Stimulated activated naive CD8-positive, alpha-beta T cell treated with anti-CD3 and anti-CD28 coated beads, Interleukin-15, Interleukin-2, amounts not matched to agents 100 ng/mL and 50 ng/mL, for 24 hours (primary cell): Measurements from ENCODE around the gene FCGBP.

ENCODE experiments used
- H3K27ac Mint-ChIP-seq: one replicate; pipeline ENCODE4 v1.8.0; 2021; ENCODE audit warnings: mild to moderate bottlenecking, mixed read lengths
- H3K27me3 Mint-ChIP-seq: one replicate; pipeline ENCODE4 v1.8.0; 2021; ENCODE audit warnings: mixed read lengths
- H3K36me3 Mint-ChIP-seq: one replicate; pipeline ENCODE4 v1.8.0; 2021; ENCODE audit warnings: low read depth, mixed read lengths
- H3K4me1 Mint-ChIP-seq: one replicate; pipeline ENCODE4 v1.8.0; 2021; ENCODE audit warnings: low read depth, mixed read lengths
- H3K4me3 Mint-ChIP-seq: one replicate; pipeline ENCODE4 v1.8.0; 2021; ENCODE audit warnings: mild to moderate bottlenecking, mixed read lengths
- H3K9me3 Mint-ChIP-seq: one replicate; pipeline ENCODE4 v1.8.0; 2021; ENCODE audit warnings: mixed read lengths

Gene FCGBP

DNA sequence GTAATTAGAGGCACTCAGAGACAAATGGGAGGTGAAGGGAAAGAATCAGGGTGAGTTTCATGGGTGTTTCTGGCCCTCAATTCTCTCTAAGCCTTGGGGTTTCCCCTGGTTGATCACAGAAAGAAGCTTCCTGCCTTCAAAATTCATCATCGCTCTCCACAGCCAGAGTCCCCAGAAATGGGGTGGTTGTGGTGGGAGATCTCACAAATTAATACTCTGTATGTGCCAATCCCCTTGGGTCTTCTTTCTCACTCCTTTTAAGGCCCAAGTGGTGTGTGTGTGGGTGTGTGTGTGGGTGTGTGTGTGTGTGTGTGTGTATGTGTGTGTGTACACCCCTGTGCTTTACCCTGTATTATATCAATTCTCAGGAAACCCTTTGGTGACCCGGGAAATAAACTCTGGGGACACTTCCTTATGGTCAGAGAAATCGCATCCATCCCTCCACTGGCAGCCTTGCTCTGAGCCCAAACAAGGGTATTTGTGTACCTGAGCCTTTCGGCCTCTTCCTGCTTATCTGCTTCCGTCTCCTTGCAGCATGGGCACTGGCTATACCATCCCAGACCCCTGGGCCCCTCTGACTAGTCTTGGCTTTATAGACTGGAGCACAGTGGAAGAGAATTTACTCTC, 2.8 kb upstream of the FCGBP start:
- H3K4me3 Mint-ChIP-seq: peak overlapping the region; percentile 27
- H3K9me3 Mint-ChIP-seq: peaks cover 7% of the 10 kb centered on the region
- peak overlapping the region; percentile 59 for H3K27ac Mint-ChIP-seq
- H3K4me1 Mint-ChIP-seq: peaks cover 75% of the 10 kb centered on the region
- peaks cover 18% of the 10 kb centered on the region for H3K36me3 Mint-ChIP-seq
- H3K27me3 Mint-ChIP-seq: no peaks in the 10 kb centered on the region

DNA sequence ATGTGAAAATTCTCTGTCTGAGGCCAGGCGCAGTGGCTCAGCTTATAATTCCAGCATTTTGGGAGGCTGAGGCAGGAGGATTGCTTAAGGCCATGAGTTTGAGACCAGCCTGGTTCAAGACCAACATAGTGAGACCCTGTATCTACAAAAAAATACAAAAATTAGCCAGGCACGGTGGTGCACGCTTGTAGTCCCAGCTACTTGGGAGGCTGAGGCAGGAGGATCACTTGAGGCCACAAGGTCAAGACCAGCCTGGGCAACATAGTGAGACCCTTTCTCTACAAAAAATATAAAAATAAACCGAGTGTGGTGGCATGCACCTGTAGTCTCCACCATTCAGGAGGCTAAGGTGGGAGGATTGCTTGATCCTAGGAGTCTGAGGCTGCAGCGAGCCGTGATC, 2.2 kb upstream of the FCGBP start:
- Mint-ChIP-seq H3K27ac (peak overlapping the region; percentile 87), H3K27me3 (no peaks in the 10 kb centered on the region), H3K36me3 (peaks cover 18% of the 10 kb centered on the region), H3K9me3 (peaks cover 7% of the 10 kb centered on the region), H3K4me1 (peaks cover 69% of the 10 kb centered on the region), H3K4me3 (peak overlapping the region; percentile 27)

DNA sequence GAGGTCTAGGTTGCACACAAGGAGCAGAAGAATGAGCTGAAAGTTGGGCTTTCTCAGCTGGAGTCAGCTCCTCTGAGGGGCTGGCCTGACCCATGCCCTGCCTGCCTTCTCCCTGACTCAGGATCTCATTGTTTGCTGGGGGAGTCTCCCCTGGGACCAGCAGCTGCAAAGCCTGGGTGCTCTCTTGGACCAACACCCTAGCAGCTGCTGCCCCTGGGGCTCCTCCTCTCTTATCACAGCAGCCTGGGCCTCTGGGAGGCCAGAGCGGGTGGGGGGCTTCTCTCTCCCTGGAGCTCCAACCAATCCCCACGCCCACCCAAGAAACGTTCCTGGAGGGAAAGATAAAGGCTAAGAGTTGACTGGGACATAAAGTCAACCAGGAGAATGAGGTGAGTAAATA, 1.6 kb upstream of the FCGBP start:
- H3K4me3 Mint-ChIP-seq: peak overlapping the region; percentile 20
- H3K27ac Mint-ChIP-seq: peak overlapping the region; percentile 87
- H3K27me3 Mint-ChIP-seq: no peaks in the 10 kb centered on the region
- peaks cover 16% of the 10 kb centered on the region for H3K36me3 Mint-ChIP-seq
- H3K9me3 Mint-ChIP-seq: peaks cover 7% of the 10 kb centered on the region
- peaks cover 63% of the 10 kb centered on the region for H3K4me1 Mint-ChIP-seq

DNA sequence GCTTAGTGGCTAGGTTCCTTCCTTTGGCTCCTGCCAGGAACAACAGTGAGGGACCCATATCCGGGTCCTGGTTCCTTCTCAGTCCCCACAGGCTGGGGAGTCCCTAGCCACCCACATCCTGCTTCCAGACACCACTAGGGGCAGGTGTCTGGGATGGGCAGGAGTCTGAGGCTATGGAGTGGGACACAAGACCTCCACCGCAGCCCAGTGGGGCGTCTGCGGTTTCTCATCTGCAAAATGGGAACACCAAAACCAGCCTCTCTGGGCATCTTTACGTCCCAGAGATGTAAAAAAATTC, 879 bp upstream of the FCGBP start:
- Mint-ChIP-seq H3K4me1 (peaks cover 56% of the 10 kb centered on the region), H3K4me3 (no peak overlapping the region), H3K27me3 (no peaks in the 10 kb centered on the region), H3K9me3 (peaks cover 4% of the 10 kb centered on the region), H3K36me3 (peaks cover 9% of the 10 kb centered on the region), H3K27ac (peak overlapping the region; percentile 87)

DNA sequence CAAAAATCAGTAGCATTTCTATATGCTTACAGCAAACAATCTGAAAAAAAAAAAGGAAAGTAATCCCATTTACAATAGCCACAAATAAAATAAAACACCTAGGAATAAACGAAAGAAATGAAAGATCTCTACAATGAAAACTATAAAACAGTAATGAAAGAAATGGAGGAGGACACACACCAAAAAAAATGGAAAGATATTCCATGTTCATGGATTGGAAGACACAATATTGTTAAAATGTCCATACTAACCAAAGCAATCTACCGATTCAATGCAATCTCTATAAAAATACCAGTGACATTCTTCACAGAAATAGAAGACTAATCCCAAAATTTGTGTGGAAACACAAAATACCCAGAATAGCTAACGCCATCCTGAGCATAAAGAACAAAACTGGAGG, 4.7 kb downstream of the FCGBP start:
- H3K9me3 Mint-ChIP-seq: no peaks in the 10 kb centered on the region
- H3K36me3 Mint-ChIP-seq: no peaks in the 10 kb centered on the region
- H3K4me3 Mint-ChIP-seq: no peak overlapping the region
- peaks cover 23% of the 10 kb centered on the region for H3K4me1 Mint-ChIP-seq
- no peak overlapping the region for H3K27ac Mint-ChIP-seq
- H3K27me3 Mint-ChIP-seq: no peaks in the 10 kb centered on the region

DNA sequence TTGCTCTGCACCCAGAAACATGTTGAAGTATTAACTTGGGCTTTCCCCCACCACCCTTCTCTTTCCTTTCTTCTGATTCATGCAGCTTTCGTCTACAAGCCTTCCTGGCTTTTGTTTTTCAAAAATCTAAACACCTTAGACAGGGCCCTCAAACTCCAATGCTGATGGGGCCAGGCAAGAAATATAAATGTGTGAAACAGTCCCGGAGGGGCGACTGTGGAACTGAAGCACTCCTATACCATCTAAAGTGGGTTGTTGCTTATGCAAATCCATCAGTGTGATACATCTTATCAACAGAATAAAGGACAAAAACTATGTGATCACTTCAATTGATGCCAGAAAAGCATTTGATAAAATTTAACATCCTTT, 6.1 kb downstream of the FCGBP start:
- no peaks in the 10 kb centered on the region for H3K9me3 Mint-ChIP-seq
- H3K36me3 Mint-ChIP-seq: no peaks in the 10 kb centered on the region
- H3K27me3 Mint-ChIP-seq: no peaks in the 10 kb centered on the region
- no peak overlapping the region for H3K4me3 Mint-ChIP-seq
- peaks cover 13% of the 10 kb centered on the region for H3K4me1 Mint-ChIP-seq
- H3K27ac Mint-ChIP-seq: no peak overlapping the region

DNA sequence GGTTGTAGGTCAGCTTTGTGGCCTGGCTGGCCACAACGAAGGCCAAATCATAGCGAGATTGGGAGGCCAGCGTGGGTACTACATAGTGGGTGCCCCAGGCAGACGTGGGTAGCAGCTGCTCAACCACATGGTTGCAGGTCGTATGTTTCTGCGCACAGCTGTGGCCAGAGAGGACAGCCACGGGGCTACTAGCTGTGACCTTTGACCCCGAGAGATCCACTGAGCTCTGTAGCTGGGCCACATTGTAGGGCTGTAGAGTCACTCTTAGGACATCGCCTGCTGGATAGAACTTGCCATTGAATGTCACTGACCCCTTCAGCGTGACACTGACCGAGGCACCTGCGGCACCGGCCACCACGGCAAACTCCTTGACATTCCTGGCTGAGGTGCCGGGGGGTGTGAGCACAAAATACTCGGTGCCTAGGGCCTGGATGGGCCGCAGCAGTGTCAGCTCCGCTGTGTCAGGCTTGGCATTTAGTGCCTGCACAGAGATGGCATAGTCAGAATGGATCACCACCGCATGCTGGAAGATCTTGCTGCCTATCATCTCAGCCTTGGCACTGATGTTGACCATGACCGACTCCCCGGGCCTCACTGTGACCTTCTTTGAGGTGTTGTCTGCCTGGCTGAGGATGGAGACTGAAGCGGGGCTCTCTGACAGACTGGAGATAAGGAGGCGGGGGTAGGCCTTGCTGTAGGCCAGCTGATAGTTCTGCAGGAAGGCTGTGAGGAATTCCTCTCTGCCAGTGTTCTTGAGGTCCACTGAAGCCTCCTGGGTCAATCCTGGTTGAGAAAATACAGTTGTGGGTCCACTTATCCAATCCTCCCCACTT, 6.7 kb downstream of the FCGBP start:
- H3K4me3 Mint-ChIP-seq: no peak overlapping the region
- H3K27me3 Mint-ChIP-seq: no peaks in the 10 kb centered on the region
- no peaks in the 10 kb centered on the region for H3K9me3 Mint-ChIP-seq
- no peaks in the 10 kb centered on the region for H3K36me3 Mint-ChIP-seq
- H3K4me1 Mint-ChIP-seq: peaks cover 13% of the 10 kb centered on the region
- H3K27ac Mint-ChIP-seq: no peak overlapping the region

DNA sequence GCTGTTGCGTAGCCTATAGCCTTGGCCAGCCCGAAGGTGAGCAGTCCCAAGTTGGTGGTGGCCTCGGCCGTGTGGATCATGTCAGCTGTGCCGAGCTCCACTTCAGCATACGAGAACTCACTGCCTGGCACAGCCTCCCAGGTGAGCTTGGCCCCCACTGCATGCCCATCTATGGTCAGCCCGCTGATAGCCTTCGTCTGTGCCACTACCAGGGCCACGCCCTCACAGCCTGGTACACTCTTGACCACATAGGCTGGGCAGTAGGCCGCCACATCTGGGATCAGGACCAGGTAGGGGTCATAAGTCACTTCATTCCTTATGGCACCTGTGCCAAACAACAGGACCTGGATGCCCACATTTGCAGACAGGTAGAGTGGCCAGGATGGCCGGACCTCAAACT, 7.4 kb downstream of the FCGBP start:
- H3K27ac Mint-ChIP-seq: no peak overlapping the region
- no peak overlapping the region for H3K4me3 Mint-ChIP-seq
- no peaks in the 10 kb centered on the region for H3K36me3 Mint-ChIP-seq
- no peaks in the 10 kb centered on the region for H3K27me3 Mint-ChIP-seq
- H3K9me3 Mint-ChIP-seq: no peaks in the 10 kb centered on the region
- peaks cover 13% of the 10 kb centered on the region for H3K4me1 Mint-ChIP-seq

DNA sequence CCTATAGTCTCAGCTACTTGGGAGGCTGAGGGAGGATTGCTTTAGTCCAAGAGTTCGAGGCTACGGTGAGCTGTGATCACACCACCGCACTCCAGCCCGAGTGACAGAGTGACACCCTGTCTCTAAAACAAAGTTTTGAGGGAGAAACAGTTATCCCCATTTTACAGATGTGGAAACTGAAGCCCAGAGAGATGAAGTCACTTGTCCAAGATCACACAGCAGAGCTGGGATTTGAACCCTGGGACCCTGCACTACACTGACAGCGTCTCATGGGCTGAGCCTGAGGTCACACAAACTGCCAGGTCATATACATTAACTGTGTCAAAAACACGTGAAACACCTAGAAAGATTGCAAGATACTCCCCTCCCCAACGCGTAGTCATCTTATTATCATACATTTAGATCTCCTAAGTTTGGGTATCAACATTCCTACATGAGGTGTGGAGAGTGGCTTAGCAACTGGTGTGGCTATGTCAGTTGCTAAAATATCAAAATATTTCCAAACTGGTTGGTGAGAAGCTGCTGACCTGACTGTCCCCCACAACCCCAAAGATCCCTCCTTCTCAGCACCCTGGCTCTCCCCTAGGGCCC, 8.2 kb downstream of the FCGBP start:
- Mint-ChIP-seq H3K9me3 (no peaks in the 10 kb centered on the region), H3K27me3 (no peaks in the 10 kb centered on the region), H3K4me1 (peaks cover 13% of the 10 kb centered on the region), H3K36me3 (no peaks in the 10 kb centered on the region), H3K4me3 (no peak overlapping the region), H3K27ac (no peak overlapping the region)

DNA sequence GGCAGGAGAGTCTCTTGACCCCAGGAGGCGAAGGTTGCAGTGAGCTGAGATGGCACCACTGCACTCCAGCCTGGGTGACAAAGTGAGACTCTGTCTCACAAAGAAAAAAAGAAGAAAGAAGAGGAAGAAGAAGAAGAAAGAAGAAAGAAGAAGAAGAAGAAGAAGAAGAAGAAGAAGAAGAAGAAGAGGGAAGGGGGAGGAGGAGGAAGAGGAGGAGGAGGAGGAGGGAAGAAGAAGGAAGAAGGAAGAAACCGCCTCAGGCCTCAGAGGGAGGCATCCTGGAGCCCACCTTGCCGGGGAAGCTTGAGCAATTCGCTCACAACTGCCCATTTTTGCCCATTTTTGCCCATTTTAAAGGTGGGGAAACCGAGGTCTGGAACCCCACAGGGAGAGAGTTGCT, 9.5 kb downstream of the FCGBP start:
- Mint-ChIP-seq H3K36me3 (no peaks in the 10 kb centered on the region), H3K4me3 (no peak overlapping the region), H3K9me3 (no peaks in the 10 kb centered on the region)

DNA sequence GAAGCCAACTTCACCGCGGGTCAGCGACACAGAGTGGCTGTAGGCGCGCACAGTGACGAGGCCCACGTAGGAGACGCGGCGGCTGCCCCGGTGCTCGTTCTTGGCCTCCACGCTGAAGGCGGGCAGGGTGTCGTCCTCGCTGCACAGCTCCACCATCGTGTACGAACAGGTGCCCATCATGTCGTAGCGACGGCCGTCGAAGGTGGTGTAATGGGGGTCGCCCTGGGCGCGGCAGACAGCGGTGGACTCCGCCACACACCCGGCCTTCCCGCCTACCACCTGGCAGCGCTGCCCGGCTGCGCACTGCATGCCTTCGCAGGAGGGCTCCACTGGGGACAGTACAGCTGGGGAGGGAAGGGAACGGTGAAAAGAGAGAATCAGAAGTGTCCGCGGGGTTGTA, 10.0 kb downstream of the FCGBP start:
- no peak overlapping the region for H3K4me3 Mint-ChIP-seq
- no peaks in the 10 kb centered on the region for H3K9me3 Mint-ChIP-seq
- peaks cover 9% of the 10 kb centered on the region for H3K4me1 Mint-ChIP-seq
- H3K27ac Mint-ChIP-seq: no peak overlapping the region
- no peaks in the 10 kb centered on the region for H3K36me3 Mint-ChIP-seq
- H3K27me3 Mint-ChIP-seq: no peaks in the 10 kb centered on the region

More for the DNA sequence above, 9.5 kb downstream of the FCGBP start:
- H3K4me1 Mint-ChIP-seq: peaks cover 13% of the 10 kb centered on the region
- no peaks in the 10 kb centered on the region for H3K27me3 Mint-ChIP-seq
- no peak overlapping the region for H3K27ac Mint-ChIP-seq

DNA sequence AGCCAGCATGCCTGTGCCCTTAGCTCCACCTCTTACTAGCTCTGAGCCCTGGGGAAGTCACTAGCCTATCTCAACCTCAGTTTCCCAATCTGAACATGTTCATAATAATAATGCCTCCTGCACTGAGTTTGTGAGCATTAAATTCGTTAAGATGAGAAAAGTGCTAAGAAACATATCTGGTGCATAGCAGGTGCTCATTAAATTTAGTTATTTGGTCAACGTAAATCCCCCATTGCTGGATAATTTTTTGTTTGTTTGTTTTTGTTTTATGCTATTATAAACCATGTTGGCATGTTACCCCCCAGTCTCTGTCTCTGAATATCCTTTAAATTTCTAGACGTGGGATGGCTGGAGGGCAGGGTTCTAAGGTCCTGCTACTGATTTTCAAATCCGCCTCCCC, 10.6 kb downstream of the FCGBP start:
- no peaks in the 10 kb centered on the region for H3K9me3 Mint-ChIP-seq
- peaks cover 9% of the 10 kb centered on the region for H3K4me1 Mint-ChIP-seq
- H3K36me3 Mint-ChIP-seq: no peaks in the 10 kb centered on the region
- H3K27me3 Mint-ChIP-seq: no peaks in the 10 kb centered on the region
- no peak overlapping the region for H3K4me3 Mint-ChIP-seq
- H3K27ac Mint-ChIP-seq: no peak overlapping the region

DNA sequence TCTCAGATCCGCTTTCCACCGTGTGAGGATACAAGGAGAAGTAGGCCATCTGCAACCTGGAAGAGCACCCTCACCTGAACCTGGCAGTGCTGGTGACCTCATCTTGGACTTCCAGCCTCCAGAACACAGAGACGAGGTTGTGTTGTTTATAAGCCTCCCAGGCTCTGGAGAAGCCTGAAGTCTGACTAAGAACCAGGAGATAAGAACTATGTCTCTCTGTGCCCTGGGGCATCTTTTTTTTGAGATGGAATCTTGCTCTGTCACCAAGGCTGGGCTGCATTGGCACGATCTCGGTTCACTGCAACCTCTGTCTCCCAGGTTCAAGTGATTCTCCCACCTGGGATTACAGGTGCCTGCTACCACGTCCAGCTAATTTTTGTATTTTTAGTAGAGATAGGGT, 14.5 kb downstream of the FCGBP start:
- H3K4me3 Mint-ChIP-seq: no peak overlapping the region
- H3K36me3 Mint-ChIP-seq: peaks cover 4% of the 10 kb centered on the region
- no peaks in the 10 kb centered on the region for H3K27me3 Mint-ChIP-seq
- no peaks in the 10 kb centered on the region for H3K4me1 Mint-ChIP-seq
- H3K9me3 Mint-ChIP-seq: no peaks in the 10 kb centered on the region
- no peak overlapping the region for H3K27ac Mint-ChIP-seq

DNA sequence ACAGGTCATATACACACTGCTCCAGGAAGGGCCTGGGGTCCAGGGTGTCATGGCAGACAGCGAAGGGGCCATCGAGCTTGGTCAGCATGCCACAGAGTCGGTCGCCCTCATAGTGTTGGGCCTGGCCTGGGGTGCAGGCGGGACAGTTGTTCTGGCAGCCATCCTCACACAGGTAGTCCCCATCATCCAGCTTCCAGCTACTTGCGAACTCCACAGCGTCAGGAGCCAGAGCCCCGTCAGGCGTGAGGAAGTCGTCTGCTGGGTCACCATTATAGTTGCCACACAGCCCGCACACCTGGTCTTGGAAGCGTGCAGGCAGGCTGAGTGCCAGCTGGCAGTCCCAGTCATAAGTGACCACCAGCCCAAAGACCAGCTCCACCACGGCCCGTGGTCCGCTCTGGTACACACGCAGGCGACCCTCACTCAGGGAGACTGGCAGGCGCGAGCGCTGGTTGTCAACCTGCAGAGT, 16.2 kb downstream of the FCGBP start:
- H3K9me3 Mint-ChIP-seq: no peaks in the 10 kb centered on the region

DNA sequence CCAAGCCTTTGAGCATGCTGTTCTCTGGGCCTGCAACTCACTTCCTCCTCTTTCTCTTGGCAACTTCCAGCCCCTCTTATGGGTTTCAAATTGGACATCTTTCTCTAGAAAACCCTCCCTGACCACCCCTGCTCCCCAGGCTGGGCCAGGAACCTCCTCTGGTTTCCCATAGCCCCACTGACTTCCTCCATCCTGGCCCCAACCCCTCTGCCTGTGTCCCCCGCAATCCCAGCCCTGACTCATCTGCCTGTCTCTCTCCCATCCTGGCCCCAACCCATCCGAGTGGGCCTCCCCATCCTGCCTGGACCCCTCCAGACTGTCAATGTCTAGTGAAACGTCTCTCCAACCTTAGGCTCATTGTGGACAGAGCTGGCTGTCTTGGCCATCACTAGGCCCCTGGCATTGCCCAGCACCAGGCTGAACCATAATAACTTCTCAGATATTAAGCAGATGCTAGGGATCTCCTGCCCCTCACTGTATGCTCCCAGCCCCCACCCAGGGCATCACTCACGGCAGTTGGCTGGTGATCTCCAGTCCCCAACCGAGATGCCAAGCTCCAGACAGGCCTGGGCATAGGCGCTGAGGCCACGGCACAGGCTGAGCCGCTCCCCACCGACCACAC, 16.8 kb downstream of the FCGBP start:
- no peak overlapping the region for H3K27ac Mint-ChIP-seq
- no peaks in the 10 kb centered on the region for H3K27me3 Mint-ChIP-seq
- H3K36me3 Mint-ChIP-seq: peaks cover 4% of the 10 kb centered on the region
- no peak overlapping the region for H3K4me3 Mint-ChIP-seq
- H3K4me1 Mint-ChIP-seq: no peaks in the 10 kb centered on the region
- H3K9me3 Mint-ChIP-seq: no peaks in the 10 kb centered on the region

More for the DNA sequence above, 16.2 kb downstream of the FCGBP start:
- Mint-ChIP-seq H3K27me3 (no peaks in the 10 kb centered on the region), H3K36me3 (peaks cover 4% of the 10 kb centered on the region), H3K27ac (no peak overlapping the region), H3K4me3 (no peak overlapping the region), H3K4me1 (no peaks in the 10 kb centered on the region)
